ENCODE results near the gene EFCAB14.

GRCh38 chr1:46760558-46761166 lies 41.7 kb upstream of the EFCAB14 start:
- TF ChIP-seq POLR2A (IDR thresholded peaks at IDR 0.05) (no peak), CTCF (IDR thresholded peaks at IDR 0.05) (no peak)
